ENCODE results near the gene CREBRF. TPM values are rescaled to one million over a fixed set of nuclear protein-coding genes. Genes with fewer than 3 reads are reported as not detected.

CREBRF gene
- total and polyA plus RNA-seq, 2 of the 4 experiments (the other 2 are of a cell fraction), result 3.2 to 16.1 TPM

GRCh38 chr5:173075970-173076369 is 19.8 kb downstream of the CREBRF start:
- no peaks in the 10 kb centered on the region for H3K36me3 ChIP-seq (ENCODE audit: control insufficient read depth, insufficient read depth, low read length)
- 0 out of 2 replicates have a peak, but pooled peaks cover 4% of the 10 kb centered on the region for H3K9me1 ChIP-seq (ENCODE audit: insufficient read depth, low read length)
- ATAC-seq (ENCODE audit: low read depth) (no peak), DNase-seq (no peak)
- no peak overlapping the region for H3K23ac ChIP-seq (ENCODE audit: low read depth, low read length)
- H3K4me3 ChIP-seq (ENCODE audit: insufficient read depth, low read depth, low read length), result no peak overlapping the region
- no CpG with 5 or more reads among the region's 5 CpGs for WGBS, 2 experiments (ENCODE audit: extremely low coverage in 2 of 2, insufficient read length in 1 of 2)
- CTCF ChIA-PET, result no interaction called here
- H3K4ac ChIP-seq (ENCODE audit: low read depth, low read length), result no peak overlapping the region
- H2BK120ac ChIP-seq (ENCODE audit: low read depth, low read length), result no peak overlapping the region
- H3K79me1 ChIP-seq (ENCODE audit: low read depth in 1 of 2, low read length in 2 of 2), result peaks cover 5 to 41% of the 10 kb centered on the region in 2 experiments; a peak in 2 of 4 replicates
- no peaks in the 10 kb centered on the region for H3K9me3 ChIP-seq (ENCODE audit: control insufficient read depth, insufficient read depth, low read length)
- H2BK5ac ChIP-seq (ENCODE audit: low read depth, low read length, poor library complexity, severe bottlenecking), result no peak overlapping the region
- H3K14ac ChIP-seq (replicated peaks; ENCODE audit: low read depth, low read length), result no peak overlapping the region
- H3K18ac ChIP-seq (ENCODE audit: low read depth, low read length), result no peak overlapping the region
- intact Hi-C loops (cut with micrococcal nuclease) (no loop called here), in situ Hi-C loops (cut with MboI; ENCODE audit: low sequenced_read_pairs) (no loop called here), dilution Hi-C loops (cut with HindIII; ENCODE audit: low sequenced_read_pairs, unreplicated experiment) (no loop called here)
- H2BK15ac ChIP-seq (ENCODE audit: low read depth, low read length), result no peak overlapping the region
- no peak overlapping the region for H3K27ac ChIP-seq (ENCODE audit: insufficient read depth, low read length)
- H2AK5ac ChIP-seq (ENCODE audit: low read depth, low read length), result no peak overlapping the region
- H3K56ac ChIP-seq (ENCODE audit: extremely low read depth, insufficient read depth, low read length), result no peak overlapping the region
- no peak overlapping the region for H2AFZ ChIP-seq (replicated peaks; ENCODE audit: low read length, poor library complexity)
- H3K27me3 ChIP-seq (ENCODE audit: control insufficient read depth, insufficient read depth, low read length), result no peaks in the 10 kb centered on the region
- no peak overlapping the region for H2BK20ac ChIP-seq (ENCODE audit: low read depth, low read length)
- H3K4me2 ChIP-seq (ENCODE audit: low read depth, low read length), result no peak overlapping the region
- POLR2A ChIA-PET (ENCODE audit: unreplicated experiment), result no interaction called here
- no peak overlapping the region for H4K91ac ChIP-seq (ENCODE audit: insufficient read depth, low read depth, low read length)
- TF ChIP-seq FOS (IDR thresholded peaks at IDR 0.05; ENCODE audit: low read depth, low read length) (no peak), USF2 (IDR thresholded peaks at IDR 0.05; ENCODE audit: low read depth, low read length) (no peak), MXI1 (IDR thresholded peaks at IDR 0.05; ENCODE audit: borderline replicate concordance, low read depth, low read length) (no peak), RFX5 (IDR thresholded peaks at IDR 0.05; ENCODE audit: low read depth, low read length) (no peak), NFE2L2 (IDR thresholded peaks at IDR 0.05; ENCODE audit: low read depth, low read length) (no peak), SMC3 (IDR thresholded peaks at IDR 0.05; ENCODE audit: low read depth, low read length) (no peak), CTCF (conservative IDR thresholded peaks at IDR 0.05; ENCODE audit: low read depth, low read length) (no peak), CHD1 (IDR thresholded peaks at IDR 0.05; ENCODE audit: low read depth, low read length) (no peak), POLR2A (IDR thresholded peaks at IDR 0.05; ENCODE audit: low read depth, low read length) (no peak), RCOR1 (IDR thresholded peaks at IDR 0.05; ENCODE audit: insufficient replicate concordance, low read length) (no peak), ELK1 (IDR thresholded peaks at IDR 0.05; ENCODE audit: borderline replicate concordance, low read depth, low read length) (no peak), RAD21 (IDR thresholded peaks at IDR 0.05; ENCODE audit: low read length) (no peak), MAZ (IDR thresholded peaks at IDR 0.05; ENCODE audit: borderline replicate concordance, low read depth, low read length) (no peak), CEBPB (IDR thresholded peaks at IDR 0.05; ENCODE audit: low read depth, low read length) (no peak)
- no TSS peak for BruUV-seq (replicated peaks)
- H2AK9ac ChIP-seq (replicated peaks; ENCODE audit: low read depth, low read length, poor library complexity), result no peak overlapping the region
- no peaks in the 10 kb centered on the region for H3K4me1 ChIP-seq (ENCODE audit: control insufficient read depth, insufficient read depth, low read length)
- H4K8ac ChIP-seq (ENCODE audit: low read depth in 2 of 2, low read length in 2 of 2), result no peak overlapping the region
- no peak overlapping the region for H4K5ac ChIP-seq (ENCODE audit: low read depth, low read length)
- H3K9ac ChIP-seq (ENCODE audit: low read depth, low read length), result no peak overlapping the region
- H4K20me1 ChIP-seq (ENCODE audit: insufficient read depth, low read length), result peaks cover 7% of the 10 kb centered on the region; the same call in 1 of the 2 replicates

Measured in IMR-90 (cell line).